Uterus (tissue), 2 donors: ENCODE results near the gene EMILIN2.

Experiments
- POLR2A ChIP-seq, 2 donors: fragments of 450-650 bp; IDR thresholded peaks; one replicate each; pipeline ENCODE4 v1.6.1; 2016; ENCODE audit warnings: antibody characterized with exemption in 2 of 2, mild to moderate bottlenecking in 1 of 2, moderate library complexity in 1 of 2
- TF ChIP-seq, protein P1 (sequence below), 4 experiments: fragments of 200-600 bp in 2 of 4; fragments of 450-650 bp in 2 of 4; sonication (generic) in 2 of 4; IDR thresholded peaks; one replicate each; pipeline ENCODE4 v1.5.1; 2016 to 2019; ENCODE audit warnings: antibody characterized with exemption in 4 of 4, mild to moderate bottlenecking in 2 of 4, moderate library complexity in 1 of 4

- TF ChIP-seq, protein P1, sequence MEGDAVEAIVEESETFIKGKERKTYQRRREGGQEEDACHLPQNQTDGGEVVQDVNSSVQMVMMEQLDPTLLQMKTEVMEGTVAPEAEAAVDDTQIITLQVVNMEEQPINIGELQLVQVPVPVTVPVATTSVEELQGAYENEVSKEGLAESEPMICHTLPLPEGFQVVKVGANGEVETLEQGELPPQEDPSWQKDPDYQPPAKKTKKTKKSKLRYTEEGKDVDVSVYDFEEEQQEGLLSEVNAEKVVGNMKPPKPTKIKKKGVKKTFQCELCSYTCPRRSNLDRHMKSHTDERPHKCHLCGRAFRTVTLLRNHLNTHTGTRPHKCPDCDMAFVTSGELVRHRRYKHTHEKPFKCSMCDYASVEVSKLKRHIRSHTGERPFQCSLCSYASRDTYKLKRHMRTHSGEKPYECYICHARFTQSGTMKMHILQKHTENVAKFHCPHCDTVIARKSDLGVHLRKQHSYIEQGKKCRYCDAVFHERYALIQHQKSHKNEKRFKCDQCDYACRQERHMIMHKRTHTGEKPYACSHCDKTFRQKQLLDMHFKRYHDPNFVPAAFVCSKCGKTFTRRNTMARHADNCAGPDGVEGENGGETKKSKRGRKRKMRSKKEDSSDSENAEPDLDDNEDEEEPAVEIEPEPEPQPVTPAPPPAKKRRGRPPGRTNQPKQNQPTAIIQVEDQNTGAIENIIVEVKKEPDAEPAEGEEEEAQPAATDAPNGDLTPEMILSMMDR (IDR thresholded peaks at IDR 0.05): no peak
- TF ChIP-seq POLR2A (IDR thresholded peaks at IDR 0.05): no peak
These were observed 64.7 kb downstream of the EMILIN2 start for GRCh38 chr18:2911533-2911932.
